Endothelial cell (in vitro differentiated cells): ENCODE results near the gene NAALADL2. TPM values are rescaled to one million over a fixed set of nuclear protein-coding genes. Genes with fewer than 3 reads are reported as not detected.

Source experiments
- DNase-seq: peaks from one replicate; pipeline ENCODE4 v3.0.0; 2021; ENCODE audit warnings: low spot score
- H3K27ac Mint-ChIP-seq: one replicate; pipeline ENCODE4 v1.8.0; 2021; ENCODE audit warnings: mixed read lengths, inconsistent platforms; ENCODE audit not compliant: unreplicated experiment
- H3K27me3 Mint-ChIP-seq: one replicate; pipeline ENCODE4 v1.8.0; 2021; ENCODE audit warnings: mild to moderate bottlenecking, moderate library complexity, mixed read lengths, inconsistent platforms; ENCODE audit not compliant: unreplicated experiment
- H3K36me3 Mint-ChIP-seq: one replicate; pipeline ENCODE4 v1.8.0; 2021; ENCODE audit warnings: mild to moderate bottlenecking, low read depth, mixed read lengths, inconsistent platforms; ENCODE audit not compliant: unreplicated experiment
- H3K4me1 Mint-ChIP-seq: one replicate; pipeline ENCODE4 v1.8.0; 2021; ENCODE audit warnings: mild to moderate bottlenecking, mixed read lengths, inconsistent platforms; ENCODE audit not compliant: unreplicated experiment
- H3K4me3 Mint-ChIP-seq: one replicate; pipeline ENCODE4 v1.8.0; 2021; ENCODE audit warnings: mild to moderate bottlenecking, mixed read lengths, inconsistent platforms; ENCODE audit not compliant: unreplicated experiment
- H3K9me3 Mint-ChIP-seq: one replicate; pipeline ENCODE4 v1.8.0; 2021; ENCODE audit warnings: mixed read lengths, inconsistent platforms; ENCODE audit not compliant: unreplicated experiment
- total RNA-seq: library from RNA; stranded (reverse); fragmentation: NEBNext Ultra II Directional; extraction: Animal tissue kit (Norgen Biotek cat#: 25700); gene quantifications from one replicate; pipeline ENCODE4 v1.2.1, GENCODE V29; 2021; ENCODE audit not compliant: unreplicated experiment
- TF ChIP-seq, protein P1 (sequence below): fragments of 200-600 bp; sonication (generic); IDR thresholded peaks from one replicate; pipeline ENCODE4 v1.5.0; 2021; ENCODE audit warnings: antibody characterized with exemption; ENCODE audit not compliant: unreplicated experiment

The NAALADL2 gene
- total RNA-seq, 1 donor from 2014 or later, result 3.5 TPM

DNA sequence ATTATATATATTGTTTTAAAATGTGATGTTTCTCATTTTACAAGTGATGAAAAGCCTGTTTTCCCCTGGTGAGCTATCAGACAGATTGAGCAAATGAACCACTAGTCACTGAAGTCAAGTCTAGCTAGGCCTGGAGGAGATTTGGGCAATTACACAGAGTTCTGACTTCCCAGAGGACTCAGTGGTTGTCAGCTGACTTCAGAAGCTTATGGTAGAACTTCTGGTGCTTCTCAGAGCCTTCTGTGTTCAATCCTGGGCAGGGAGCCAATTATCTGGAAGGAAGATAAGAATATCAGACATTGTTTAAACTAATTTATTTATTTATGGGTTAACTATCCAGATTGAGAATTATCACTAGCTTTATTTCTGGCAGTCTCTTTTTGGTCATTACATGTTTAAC is 37.7 kb upstream of the NAALADL2 start:
- no peaks in the 10 kb centered on the region for H3K9me3 Mint-ChIP-seq
- no peak overlapping the region for H3K4me3 Mint-ChIP-seq
- no peaks in the 10 kb centered on the region for H3K4me1 Mint-ChIP-seq
- H3K27me3 Mint-ChIP-seq, result no peaks in the 10 kb centered on the region
- no peak overlapping the region for H3K27ac Mint-ChIP-seq
- no peaks in the 10 kb centered on the region for H3K36me3 Mint-ChIP-seq
- no peak for DNase-seq
- TF ChIP-seq, protein P1, sequence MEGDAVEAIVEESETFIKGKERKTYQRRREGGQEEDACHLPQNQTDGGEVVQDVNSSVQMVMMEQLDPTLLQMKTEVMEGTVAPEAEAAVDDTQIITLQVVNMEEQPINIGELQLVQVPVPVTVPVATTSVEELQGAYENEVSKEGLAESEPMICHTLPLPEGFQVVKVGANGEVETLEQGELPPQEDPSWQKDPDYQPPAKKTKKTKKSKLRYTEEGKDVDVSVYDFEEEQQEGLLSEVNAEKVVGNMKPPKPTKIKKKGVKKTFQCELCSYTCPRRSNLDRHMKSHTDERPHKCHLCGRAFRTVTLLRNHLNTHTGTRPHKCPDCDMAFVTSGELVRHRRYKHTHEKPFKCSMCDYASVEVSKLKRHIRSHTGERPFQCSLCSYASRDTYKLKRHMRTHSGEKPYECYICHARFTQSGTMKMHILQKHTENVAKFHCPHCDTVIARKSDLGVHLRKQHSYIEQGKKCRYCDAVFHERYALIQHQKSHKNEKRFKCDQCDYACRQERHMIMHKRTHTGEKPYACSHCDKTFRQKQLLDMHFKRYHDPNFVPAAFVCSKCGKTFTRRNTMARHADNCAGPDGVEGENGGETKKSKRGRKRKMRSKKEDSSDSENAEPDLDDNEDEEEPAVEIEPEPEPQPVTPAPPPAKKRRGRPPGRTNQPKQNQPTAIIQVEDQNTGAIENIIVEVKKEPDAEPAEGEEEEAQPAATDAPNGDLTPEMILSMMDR, result no peak

- H3K4me1 Mint-ChIP-seq, result no peaks in the 10 kb centered on the region
- H3K27me3 Mint-ChIP-seq, result no peaks in the 10 kb centered on the region
- no peaks in the 10 kb centered on the region for H3K36me3 Mint-ChIP-seq
- H3K9me3 Mint-ChIP-seq, result no peaks in the 10 kb centered on the region
- no peak overlapping the region for H3K4me3 Mint-ChIP-seq
- H3K27ac Mint-ChIP-seq, result no peak overlapping the region
- TF ChIP-seq, protein P1, result no peak
- no peak for DNase-seq
Observed at GRCh38 chr3:174822320-174822719, 36.8 kb upstream of the NAALADL2 start.

DNA sequence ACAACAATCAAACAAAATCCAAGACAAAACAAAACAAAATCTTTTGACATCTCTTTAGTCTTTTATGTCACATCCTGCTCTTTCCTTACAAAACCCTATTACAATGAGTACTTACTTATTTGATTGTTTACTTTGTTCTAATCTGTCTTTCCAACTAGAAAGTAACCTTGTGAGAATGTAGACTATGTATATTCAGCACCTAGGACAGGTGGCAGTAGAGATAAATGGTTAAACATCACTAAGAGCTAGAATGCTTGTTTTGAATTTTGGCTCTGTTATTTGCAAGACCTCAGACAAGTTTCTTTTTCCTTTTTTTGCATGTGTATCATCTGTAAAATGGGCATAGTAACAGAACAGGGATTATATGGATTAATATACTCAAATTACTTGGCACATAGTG is 33.1 kb upstream of the NAALADL2 start:
- H3K27me3 Mint-ChIP-seq, result no peaks in the 10 kb centered on the region
- H3K9me3 Mint-ChIP-seq, result no peaks in the 10 kb centered on the region
- H3K4me3 Mint-ChIP-seq, result no peak overlapping the region
- TF ChIP-seq, protein P1, result no peak
- no peaks in the 10 kb centered on the region for H3K4me1 Mint-ChIP-seq
- no peak overlapping the region for H3K27ac Mint-ChIP-seq
- no peaks in the 10 kb centered on the region for H3K36me3 Mint-ChIP-seq
- DNase-seq, result no peak

GRCh38 chr3:174844746-174845145 is 14.4 kb upstream of the NAALADL2 start:
- no peaks in the 10 kb centered on the region for H3K36me3 Mint-ChIP-seq
- no peaks in the 10 kb centered on the region for H3K4me1 Mint-ChIP-seq
- H3K27ac Mint-ChIP-seq, result no peak overlapping the region
- H3K4me3 Mint-ChIP-seq, result no peak overlapping the region
- TF ChIP-seq, protein P1, result no peak
- H3K27me3 Mint-ChIP-seq, result peaks cover 2% of the 10 kb centered on the region
- H3K9me3 Mint-ChIP-seq, result no peaks in the 10 kb centered on the region
- no peak for DNase-seq

DNA sequence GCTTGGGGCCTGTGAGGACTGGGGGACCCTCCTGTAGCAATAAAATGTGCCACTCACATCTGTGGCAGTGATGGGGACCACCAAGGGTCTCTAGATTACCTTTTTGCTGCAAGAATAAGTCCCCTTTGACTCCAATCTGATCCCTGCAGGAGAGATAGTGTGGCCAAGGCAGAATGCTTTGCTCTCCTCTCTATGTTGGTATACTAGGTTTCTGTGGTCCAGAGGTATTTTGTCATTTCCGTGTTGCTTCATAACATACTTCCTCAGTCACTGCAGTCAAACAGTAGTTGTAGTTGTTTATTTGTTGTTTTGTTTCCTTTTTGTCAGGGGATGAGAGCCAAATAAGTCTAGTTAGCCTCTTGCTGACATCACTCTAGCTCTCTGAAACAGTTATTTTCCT is 13.1 kb upstream of the NAALADL2 start:
- Mint-ChIP-seq H3K27me3 (peaks cover 2% of the 10 kb centered on the region), H3K9me3 (no peaks in the 10 kb centered on the region), H3K4me1 (no peaks in the 10 kb centered on the region), H3K36me3 (no peaks in the 10 kb centered on the region), H3K4me3 (no peak overlapping the region), H3K27ac (no peak overlapping the region)
- TF ChIP-seq, protein P1, result no peak
- DNase-seq, result no peak
